ENCODE data around the gene TSHZ2.

TSHZ2 gene

GRCh38 chr20:53287357-53288042 lies 315.3 kb downstream of the TSHZ2 start:
- FAIRE-seq (no peak), DNase-seq (ENCODE audit: insufficient read length) (no peak)
- TF ChIP-seq POLR2A (IDR thresholded peaks at IDR 0.05; ENCODE audit: low read depth, low read length) (no peak), TAF1 (IDR thresholded peaks at IDR 0.05; ENCODE audit: borderline replicate concordance, low read depth, low read length) (no peak), POLR2AphosphoS5 (IDR thresholded peaks at IDR 0.05; ENCODE audit: low read depth, low read length) (no peak)

GRCh38 chr20:53291548-53291947 lies 319.4 kb downstream of the TSHZ2 start:
- no peak for TF ChIP-seq POLR2A (IDR thresholded peaks at IDR 0.05; ENCODE audit: low read depth, low read length)
- no peak for TF ChIP-seq POLR2AphosphoS5 (IDR thresholded peaks at IDR 0.05; ENCODE audit: low read depth, low read length)
- no peak for TF ChIP-seq TAF1 (IDR thresholded peaks at IDR 0.05; ENCODE audit: borderline replicate concordance, low read depth, low read length)
- no peak for DNase-seq (ENCODE audit: insufficient read length)
- FAIRE-seq, result no peak

DNA sequence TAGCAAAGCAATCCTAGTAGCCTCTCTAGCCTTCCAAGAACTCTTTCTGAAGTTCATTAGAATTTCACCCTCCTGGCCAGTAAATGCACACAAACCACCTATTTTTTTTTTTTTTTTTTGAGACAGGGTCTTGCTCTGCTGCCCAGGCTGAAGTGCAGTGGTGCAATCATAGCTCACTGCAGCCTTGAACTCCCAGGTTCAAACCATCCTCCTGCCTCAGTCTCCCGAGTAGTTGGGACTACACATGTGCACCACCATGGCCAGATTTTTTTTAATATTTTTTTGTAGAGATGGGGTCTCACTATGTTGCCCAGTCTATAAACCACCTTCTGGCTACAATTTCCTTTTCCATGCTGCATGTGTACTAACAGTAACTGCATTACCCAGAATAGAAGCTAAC lies 320.2 kb downstream of the TSHZ2 start:
- FAIRE-seq (no peak), DNase-seq (ENCODE audit: insufficient read length) (no peak)
- TF ChIP-seq POLR2A (IDR thresholded peaks at IDR 0.05; ENCODE audit: low read depth, low read length), result no peak
- TF ChIP-seq POLR2AphosphoS5 (IDR thresholded peaks at IDR 0.05; ENCODE audit: low read depth, low read length), result no peak
- no peak for TF ChIP-seq TAF1 (IDR thresholded peaks at IDR 0.05; ENCODE audit: borderline replicate concordance, low read depth, low read length)

- DNase-seq (ENCODE audit: insufficient read length) (no peak), FAIRE-seq (no peak)
- TF ChIP-seq TAF1 (IDR thresholded peaks at IDR 0.05; ENCODE audit: borderline replicate concordance, low read depth, low read length) (no peak), POLR2A (IDR thresholded peaks at IDR 0.05; ENCODE audit: low read depth, low read length) (no peak), POLR2AphosphoS5 (IDR thresholded peaks at IDR 0.05; ENCODE audit: low read depth, low read length) (no peak)
Measured at GRCh38 chr20:53294804-53295203, 322.6 kb downstream of the TSHZ2 start.

GRCh38 chr20:53296025-53296424 lies 323.9 kb downstream of the TSHZ2 start:
- no peak for TF ChIP-seq POLR2A (IDR thresholded peaks at IDR 0.05; ENCODE audit: low read depth, low read length)
- no peak for TF ChIP-seq TAF1 (IDR thresholded peaks at IDR 0.05; ENCODE audit: borderline replicate concordance, low read depth, low read length)
- no peak for TF ChIP-seq POLR2AphosphoS5 (IDR thresholded peaks at IDR 0.05; ENCODE audit: low read depth, low read length)
- FAIRE-seq (no peak), DNase-seq (ENCODE audit: insufficient read length) (no peak)

DNA sequence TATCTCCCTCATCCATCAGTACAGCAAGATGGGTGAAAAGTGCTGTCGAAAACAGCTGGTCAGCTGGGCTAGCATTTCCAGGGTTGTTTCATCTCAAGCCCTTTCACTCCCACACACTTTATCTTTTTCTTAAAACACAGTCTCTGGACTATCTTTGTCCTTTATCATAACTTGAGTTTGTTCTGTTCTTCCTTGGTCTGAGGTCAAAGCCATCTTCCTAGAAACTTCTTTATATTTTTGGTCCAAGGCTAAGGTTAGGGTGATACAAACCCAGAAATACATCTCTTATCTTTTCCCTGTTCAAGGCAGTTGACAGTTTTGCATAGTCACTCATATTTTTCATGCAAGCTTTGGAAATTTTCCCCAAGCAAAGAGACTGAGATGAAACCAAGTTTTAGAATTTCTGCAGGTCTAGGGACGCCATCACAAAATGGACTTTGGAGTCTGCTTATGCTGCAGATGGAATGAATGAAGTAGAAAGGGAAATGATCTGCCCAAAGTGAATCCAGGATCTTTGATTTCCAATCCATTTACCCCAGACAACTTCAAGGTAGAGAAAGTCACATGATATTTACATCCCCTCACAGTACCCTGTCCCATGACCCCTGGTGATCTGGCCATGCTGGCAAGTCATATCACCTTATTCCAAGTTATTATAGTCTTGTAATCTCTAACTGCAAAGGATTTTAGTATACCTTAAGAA lies 324.4 kb downstream of the TSHZ2 start:
- TF ChIP-seq TAF1 (IDR thresholded peaks at IDR 0.05; ENCODE audit: borderline replicate concordance, low read depth, low read length), result no peak
- TF ChIP-seq POLR2A (IDR thresholded peaks at IDR 0.05; ENCODE audit: low read depth, low read length), result no peak
- no peak for TF ChIP-seq POLR2AphosphoS5 (IDR thresholded peaks at IDR 0.05; ENCODE audit: low read depth, low read length)
- no peak for FAIRE-seq
- DNase-seq (ENCODE audit: insufficient read length), result no peak

- TF ChIP-seq POLR2A (IDR thresholded peaks at IDR 0.05; ENCODE audit: low read depth, low read length) (no peak), TAF1 (IDR thresholded peaks at IDR 0.05; ENCODE audit: borderline replicate concordance, low read depth, low read length) (no peak), POLR2AphosphoS5 (IDR thresholded peaks at IDR 0.05; ENCODE audit: low read depth, low read length) (no peak)
- no peak for DNase-seq (ENCODE audit: insufficient read length)
- FAIRE-seq, result no peak
Measured at GRCh38 chr20:53297154-53297529, 325.0 kb downstream of the TSHZ2 start.

DNA sequence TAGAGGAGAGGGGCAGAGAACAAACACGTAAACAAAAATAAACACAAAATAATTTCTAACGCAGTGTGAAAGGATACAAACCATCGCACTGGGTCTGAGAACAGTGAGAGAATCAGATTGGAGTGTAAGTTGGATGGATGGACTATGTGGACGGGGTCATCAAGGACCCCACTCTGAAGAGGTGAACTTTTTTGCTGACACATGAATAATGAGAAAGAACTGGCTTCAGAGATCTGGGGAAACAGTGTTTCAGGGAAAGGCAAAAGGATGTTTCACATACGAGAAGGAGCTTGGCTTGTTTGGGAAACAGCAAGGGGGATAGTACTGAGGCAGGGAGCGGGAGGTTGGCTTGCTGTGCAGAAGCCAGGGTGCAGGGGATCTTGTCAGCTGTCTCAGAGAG lies 326.1 kb downstream of the TSHZ2 start:
- DNase-seq (ENCODE audit: insufficient read length) (no peak), FAIRE-seq (no peak)
- TF ChIP-seq POLR2AphosphoS5 (IDR thresholded peaks at IDR 0.05; ENCODE audit: low read depth, low read length) (no peak), TAF1 (IDR thresholded peaks at IDR 0.05; ENCODE audit: borderline replicate concordance, low read depth, low read length) (no peak), POLR2A (IDR thresholded peaks at IDR 0.05; ENCODE audit: low read depth, low read length) (no peak)

DNA sequence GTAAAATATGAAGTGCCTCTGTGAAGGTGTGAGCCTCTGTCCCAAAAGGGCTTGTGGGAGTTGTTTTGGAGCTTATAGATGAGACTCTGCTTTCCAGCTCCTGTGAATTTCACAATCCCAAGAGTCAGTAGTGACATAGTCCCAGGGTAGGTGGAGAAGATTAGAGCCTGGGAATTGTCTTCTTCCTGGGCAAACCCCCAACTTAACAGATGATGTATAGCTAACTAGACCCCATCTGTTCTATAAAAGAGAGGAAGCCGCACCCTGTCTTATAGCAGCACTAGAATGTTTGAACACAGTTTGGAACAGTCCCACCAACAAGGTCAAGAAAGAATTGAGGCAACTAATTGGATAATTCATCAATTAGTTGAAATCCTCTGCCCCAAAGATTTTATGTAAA lies 326.8 kb downstream of the TSHZ2 start:
- FAIRE-seq (no peak), DNase-seq (ENCODE audit: insufficient read length) (no peak)
- TF ChIP-seq POLR2AphosphoS5 (IDR thresholded peaks at IDR 0.05; ENCODE audit: low read depth, low read length) (no peak), TAF1 (IDR thresholded peaks at IDR 0.05; ENCODE audit: borderline replicate concordance, low read depth, low read length) (no peak), POLR2A (IDR thresholded peaks at IDR 0.05; ENCODE audit: low read depth, low read length) (no peak)

DNA sequence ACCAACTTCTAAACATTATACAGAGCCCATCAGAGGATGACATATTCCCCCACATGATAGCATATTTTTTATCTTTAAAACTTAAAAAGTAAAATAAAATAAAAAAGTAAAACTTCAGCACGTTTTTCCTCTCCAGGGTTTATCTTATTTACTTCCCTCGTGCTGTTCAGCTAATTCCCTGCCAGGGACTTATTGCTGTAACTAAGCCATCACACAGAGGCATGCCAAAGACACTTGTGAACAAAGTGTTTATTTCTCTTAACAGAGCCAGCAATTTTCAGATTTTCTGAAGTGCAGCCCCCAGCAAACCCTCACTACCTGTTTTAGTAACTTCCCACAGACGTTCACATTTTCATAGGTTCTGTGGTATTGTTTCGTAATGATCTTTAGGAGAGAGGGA lies 327.7 kb downstream of the TSHZ2 start:
- no peak for TF ChIP-seq POLR2A (IDR thresholded peaks at IDR 0.05; ENCODE audit: low read depth, low read length)
- TF ChIP-seq TAF1 (IDR thresholded peaks at IDR 0.05; ENCODE audit: borderline replicate concordance, low read depth, low read length), result no peak
- TF ChIP-seq POLR2AphosphoS5 (IDR thresholded peaks at IDR 0.05; ENCODE audit: low read depth, low read length), result no peak
- DNase-seq (ENCODE audit: insufficient read length), result no peak
- FAIRE-seq, result no peak

GRCh38 chr20:53301869-53302268 lies 329.7 kb downstream of the TSHZ2 start:
- no peak for DNase-seq (ENCODE audit: insufficient read length)
- FAIRE-seq, result no peak
- TF ChIP-seq POLR2AphosphoS5 (IDR thresholded peaks at IDR 0.05; ENCODE audit: low read depth, low read length) (no peak), POLR2A (IDR thresholded peaks at IDR 0.05; ENCODE audit: low read depth, low read length) (no peak), TAF1 (IDR thresholded peaks at IDR 0.05; ENCODE audit: borderline replicate concordance, low read depth, low read length) (no peak)

Measured in GM12892 (cell line).